GM12892 (cell line): ENCODE measurements around the gene FAIM2.
"Not testable (repeated sequence)": the region's sequence is repeated elsewhere in the genome, so short reads cannot be mapped to it uniquely, and the experiment has no call there.

ENCODE experiments used
- POLR2A ChIP-seq: IDR thresholded peaks from 2 replicates; pipeline ENCODE4 v1.6.1; 2011; ENCODE audit warnings: low read depth, low read length, control low read depth
- POLR2AphosphoS5 ChIP-seq: IDR thresholded peaks from 2 replicates; pipeline ENCODE4 v1.6.1; 2011; ENCODE audit warnings: low read depth, low read length, control low read depth

DNA sequence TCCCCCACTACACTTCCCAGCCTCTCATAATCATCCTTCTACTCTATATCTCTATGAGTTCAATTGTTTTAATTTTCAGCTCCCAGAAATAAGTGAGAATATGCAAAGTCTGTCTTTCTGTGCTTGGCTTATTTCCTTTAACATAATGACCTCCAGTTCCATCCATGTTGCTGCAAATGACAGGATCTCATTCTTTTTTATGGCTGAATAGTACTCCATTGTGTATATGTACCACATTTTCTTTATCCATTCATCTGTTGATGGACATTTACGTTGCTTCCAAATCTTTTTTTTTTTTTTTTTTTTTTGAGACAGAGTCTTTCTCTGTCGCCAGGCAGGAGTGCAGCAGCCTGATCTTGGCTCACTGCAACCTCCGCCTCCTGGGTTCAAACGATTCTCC is 47.8 kb downstream of the FAIM2 start:
- not testable (repeated sequence) for TF ChIP-seq POLR2A, POLR2AphosphoS5
